Measurements from ENCODE around the gene CD1B.

CD1B gene

GRCh38 chr1:158329300-158329699 is 2.0 kb downstream of the CD1B start:
- Histone ChIP-seq H3K27me3 (ENCODE audit: control insufficient read depth in 1 of 2, insufficient read depth in 2 of 2, low read length in 2 of 2) (no peaks in the 10 kb centered on the region), H3K27ac (ENCODE audit: low read depth, low read length) (no peak overlapping the region), H3K36me3 (ENCODE audit: control insufficient read depth in 1 of 2, insufficient read depth in 2 of 2, low read length in 2 of 2) (no peaks in the 10 kb centered on the region), H3K9me3 (ENCODE audit: control insufficient read depth in 1 of 2, low read length in 2 of 2) (no peaks in the 10 kb centered on the region), H3K9ac (ENCODE audit: low read depth in 1 of 2, low read length in 2 of 2) (no peak overlapping the region), H3K4me3 (ENCODE audit: low read depth in 1 of 2, low read length in 2 of 2) (no peak overlapping the region), H3K4me1 (ENCODE audit: control insufficient read depth in 1 of 2, insufficient read depth in 2 of 2, low read length in 2 of 2) (no peaks in the 10 kb centered on the region)

- no peaks in the 10 kb centered on the region for H3K9me3 ChIP-seq (ENCODE audit: control insufficient read depth in 1 of 2, low read length in 2 of 2)
- H3K27me3 ChIP-seq (ENCODE audit: control insufficient read depth in 1 of 2, insufficient read depth in 2 of 2, low read length in 2 of 2) = no peaks in the 10 kb centered on the region
- no peaks in the 10 kb centered on the region for H3K4me1 ChIP-seq (ENCODE audit: control insufficient read depth in 1 of 2, insufficient read depth in 2 of 2, low read length in 2 of 2)
- H3K9ac ChIP-seq (ENCODE audit: low read depth in 1 of 2, low read length in 2 of 2) = no peak overlapping the region
- H3K27ac ChIP-seq (ENCODE audit: low read depth, low read length) = no peak overlapping the region
- H3K4me3 ChIP-seq (ENCODE audit: low read depth in 1 of 2, low read length in 2 of 2) = no peak overlapping the region
- no peaks in the 10 kb centered on the region for H3K36me3 ChIP-seq (ENCODE audit: control insufficient read depth in 1 of 2, insufficient read depth in 2 of 2, low read length in 2 of 2)
These were observed 2.9 kb downstream of the CD1B start for GRCh38 chr1:158328426-158328825.

- Histone ChIP-seq H3K4me3 (ENCODE audit: low read depth in 1 of 2, low read length in 2 of 2) (no peak overlapping the region), H3K27ac (ENCODE audit: low read depth, low read length) (no peak overlapping the region), H3K9me3 (ENCODE audit: control insufficient read depth in 1 of 2, low read length in 2 of 2) (no peaks in the 10 kb centered on the region), H3K9ac (ENCODE audit: low read depth in 1 of 2, low read length in 2 of 2) (no peak overlapping the region), H3K36me3 (ENCODE audit: control insufficient read depth in 1 of 2, insufficient read depth in 2 of 2, low read length in 2 of 2) (no peaks in the 10 kb centered on the region), H3K27me3 (ENCODE audit: control insufficient read depth in 1 of 2, insufficient read depth in 2 of 2, low read length in 2 of 2) (no peaks in the 10 kb centered on the region), H3K4me1 (ENCODE audit: control insufficient read depth in 1 of 2, insufficient read depth in 2 of 2, low read length in 2 of 2) (no peaks in the 10 kb centered on the region)
These were observed 3.9 kb downstream of the CD1B start for GRCh38 chr1:158327481-158327880.

GRCh38 chr1:158324395-158324794 is 6.9 kb downstream of the CD1B start:
- H3K27ac ChIP-seq (ENCODE audit: low read depth, low read length) = no peak overlapping the region
- H3K36me3 ChIP-seq (ENCODE audit: control insufficient read depth in 1 of 2, insufficient read depth in 2 of 2, low read length in 2 of 2) = no peaks in the 10 kb centered on the region
- no peak overlapping the region for H3K4me3 ChIP-seq (ENCODE audit: low read depth in 1 of 2, low read length in 2 of 2)

GRCh38 chr1:158323866-158324265 is 7.5 kb downstream of the CD1B start:
- H3K4me1 ChIP-seq (ENCODE audit: control insufficient read depth in 1 of 2, insufficient read depth in 2 of 2, low read length in 2 of 2) = no peaks in the 10 kb centered on the region
- no peak overlapping the region for H3K27ac ChIP-seq (ENCODE audit: low read depth, low read length)

More at GRCh38 chr1:158324395-158324794, 6.9 kb downstream of the CD1B start:
- Histone ChIP-seq H3K4me1 (ENCODE audit: control insufficient read depth in 1 of 2, insufficient read depth in 2 of 2, low read length in 2 of 2) (no peaks in the 10 kb centered on the region), H3K27me3 (ENCODE audit: control insufficient read depth in 1 of 2, insufficient read depth in 2 of 2, low read length in 2 of 2) (no peaks in the 10 kb centered on the region), H3K9me3 (ENCODE audit: control insufficient read depth in 1 of 2, low read length in 2 of 2) (no peaks in the 10 kb centered on the region), H3K9ac (ENCODE audit: low read depth in 1 of 2, low read length in 2 of 2) (no peak overlapping the region)

GRCh38 chr1:158311066-158311465 is 20.3 kb downstream of the CD1B start:
- no peaks in the 10 kb centered on the region for H3K27me3 ChIP-seq (ENCODE audit: control insufficient read depth in 1 of 2, insufficient read depth in 2 of 2, low read length in 2 of 2)

More at GRCh38 chr1:158323866-158324265, 7.5 kb downstream of the CD1B start:
- no peaks in the 10 kb centered on the region for H3K27me3 ChIP-seq (ENCODE audit: control insufficient read depth in 1 of 2, insufficient read depth in 2 of 2, low read length in 2 of 2)
- no peaks in the 10 kb centered on the region for H3K9me3 ChIP-seq (ENCODE audit: control insufficient read depth in 1 of 2, low read length in 2 of 2)
- H3K4me3 ChIP-seq (ENCODE audit: low read depth in 1 of 2, low read length in 2 of 2) = no peak overlapping the region
- no peaks in the 10 kb centered on the region for H3K36me3 ChIP-seq (ENCODE audit: control insufficient read depth in 1 of 2, insufficient read depth in 2 of 2, low read length in 2 of 2)
- no peak overlapping the region for H3K9ac ChIP-seq (ENCODE audit: low read depth in 1 of 2, low read length in 2 of 2)

GRCh38 chr1:158310623-158311022 is 20.7 kb downstream of the CD1B start:
- Histone ChIP-seq H3K4me3 (ENCODE audit: low read depth in 1 of 2, low read length in 2 of 2) (no peak overlapping the region), H3K36me3 (ENCODE audit: control insufficient read depth in 1 of 2, insufficient read depth in 2 of 2, low read length in 2 of 2) (no peaks in the 10 kb centered on the region), H3K27ac (ENCODE audit: low read depth, low read length) (no peak overlapping the region), H3K4me1 (ENCODE audit: control insufficient read depth in 1 of 2, insufficient read depth in 2 of 2, low read length in 2 of 2) (no peaks in the 10 kb centered on the region), H3K27me3 (ENCODE audit: control insufficient read depth in 1 of 2, insufficient read depth in 2 of 2, low read length in 2 of 2) (no peaks in the 10 kb centered on the region), H3K9ac (ENCODE audit: low read depth in 1 of 2, low read length in 2 of 2) (no peak overlapping the region), H3K9me3 (ENCODE audit: control insufficient read depth in 1 of 2, low read length in 2 of 2) (peaks cover 0 to 9% of the 10 kb centered on the region in 2 donors)

More at GRCh38 chr1:158311066-158311465, 20.3 kb downstream of the CD1B start:
- Histone ChIP-seq H3K4me3 (ENCODE audit: low read depth in 1 of 2, low read length in 2 of 2) (no peak overlapping the region), H3K4me1 (ENCODE audit: control insufficient read depth in 1 of 2, insufficient read depth in 2 of 2, low read length in 2 of 2) (no peaks in the 10 kb centered on the region), H3K27ac (ENCODE audit: low read depth, low read length) (no peak overlapping the region), H3K9ac (ENCODE audit: low read depth in 1 of 2, low read length in 2 of 2) (no peak overlapping the region), H3K36me3 (ENCODE audit: control insufficient read depth in 1 of 2, insufficient read depth in 2 of 2, low read length in 2 of 2) (no peaks in the 10 kb centered on the region), H3K9me3 (ENCODE audit: control insufficient read depth in 1 of 2, low read length in 2 of 2) (peaks cover 0 to 9% of the 10 kb centered on the region in 2 donors)

GRCh38 chr1:158295791-158296190 is 35.5 kb downstream of the CD1B start:
- Histone ChIP-seq H3K36me3 (ENCODE audit: control insufficient read depth in 1 of 2, insufficient read depth in 2 of 2, low read length in 2 of 2) (no peaks in the 10 kb centered on the region), H3K27ac (ENCODE audit: low read depth, low read length) (no peak overlapping the region), H3K4me1 (ENCODE audit: control insufficient read depth in 1 of 2, insufficient read depth in 2 of 2, low read length in 2 of 2) (no peaks in the 10 kb centered on the region), H3K4me3 (ENCODE audit: low read depth in 1 of 2, low read length in 2 of 2) (no peak overlapping the region), H3K9ac (ENCODE audit: low read depth in 1 of 2, low read length in 2 of 2) (no peak overlapping the region), H3K9me3 (ENCODE audit: control insufficient read depth in 1 of 2, low read length in 2 of 2) (no peaks in the 10 kb centered on the region), H3K27me3 (ENCODE audit: control insufficient read depth in 1 of 2, insufficient read depth in 2 of 2, low read length in 2 of 2) (no peaks in the 10 kb centered on the region)

- no peaks in the 10 kb centered on the region for H3K36me3 ChIP-seq (ENCODE audit: control insufficient read depth in 1 of 2, insufficient read depth in 2 of 2, low read length in 2 of 2)
- no peaks in the 10 kb centered on the region for H3K4me1 ChIP-seq (ENCODE audit: control insufficient read depth in 1 of 2, insufficient read depth in 2 of 2, low read length in 2 of 2)
- no peak overlapping the region for H3K4me3 ChIP-seq (ENCODE audit: low read depth in 1 of 2, low read length in 2 of 2)
- no peaks in the 10 kb centered on the region for H3K9me3 ChIP-seq (ENCODE audit: control insufficient read depth in 1 of 2, low read length in 2 of 2)
- H3K27ac ChIP-seq (ENCODE audit: low read depth, low read length) = no peak overlapping the region
- peaks cover 0 to 5% of the 10 kb centered on the region in 2 donors for H3K27me3 ChIP-seq (ENCODE audit: control insufficient read depth in 1 of 2, insufficient read depth in 2 of 2, low read length in 2 of 2)
- no peak overlapping the region for H3K9ac ChIP-seq (ENCODE audit: low read depth in 1 of 2, low read length in 2 of 2)
These were observed 40.9 kb downstream of the CD1B start for GRCh38 chr1:158290321-158290844.

- Histone ChIP-seq H3K9ac (ENCODE audit: low read depth in 1 of 2, low read length in 2 of 2) (no peak within 1 kb of the TSS), H3K4me1 (ENCODE audit: control insufficient read depth in 1 of 2, insufficient read depth in 2 of 2, low read length in 2 of 2) (no peaks in the 10 kb centered on the region), H3K4me3 (ENCODE audit: low read depth in 1 of 2, low read length in 2 of 2) (no peak within 1 kb of the TSS), H3K27ac (ENCODE audit: low read depth, low read length) (no peak within 1 kb of the TSS), H3K9me3 (ENCODE audit: control insufficient read depth in 1 of 2, low read length in 2 of 2) (no peaks in the 10 kb centered on the region), H3K36me3 (ENCODE audit: control insufficient read depth in 1 of 2, insufficient read depth in 2 of 2, low read length in 2 of 2) (no peaks in the 10 kb centered on the region), H3K27me3 (ENCODE audit: control insufficient read depth in 1 of 2, insufficient read depth in 2 of 2, low read length in 2 of 2) (peaks cover 0 to 5% of the 10 kb centered on the region in 2 donors)
These were observed 41.5 kb downstream of the CD1B start, which contains the start of gene CD1C for GRCh38 chr1:158289811-158290210. TSS of gene CD1C (plus strand) at chr1:158289923. CDS start at chr1:158290065, 142 bp downstream.

Data from duodenal mucosa (tissue), 2 donors.